HEK293 (cell line): ENCODE data around the gene EXOC3.
A peak's percentile ranks its signal among the peaks of the same experiment; 100 is the strongest.

ENCODE experiments used
- CTCF ChIA-PET: fragments of 350-600 bp; formaldehyde crosslinking; extraction: SDS; loops from one replicate; lab custom pipeline; 2021; ENCODE audit warnings: antibody characterized with exemption; lab: Yijun Ruan, JAX
- POLR2A ChIA-PET: fragments of 300-600 bp; formaldehyde crosslinking; extraction: SDS; loops from one replicate; lab custom pipeline; 2020; ENCODE audit warnings: antibody characterized with exemption, inconsistent platforms; lab: Yijun Ruan, JAX
- H3K27ac ChIP-seq: fragments of 200-500 bp; sonication (Bioruptor generic); 2 replicates; pipeline ENCODE4 v1.5.1; 2014; ENCODE audit warnings: low read depth, low read length, control low read depth, inconsistent platforms; ENCODE audit errors: extremely low read depth
- H3K36me3 ChIP-seq, 2 experiments: fragments of 200-500 bp in 1 of 2; sonication (Bioruptor generic) in 1 of 2; 1 replicate in 1 of 2; 2 replicates in 1 of 2; pipeline ENCODE4 v1.5.1; 2014 to 2017; ENCODE audit warnings: inconsistent platforms in 2 of 2, low read length in 2 of 2; ENCODE audit not compliant: control insufficient read depth in 2 of 2, insufficient read depth in 1 of 2
- H3K4me1 ChIP-seq: fragments of 200-500 bp; sonication (Bioruptor generic); 2 replicates; pipeline ENCODE4 v1.5.1; 2014; ENCODE audit warnings: mild to moderate bottlenecking, low read length, inconsistent platforms; ENCODE audit not compliant: control insufficient read depth, insufficient read depth
- H3K4me3 ChIP-seq: 2 replicates; pipeline ENCODE4 v1.5.1; 2011; ENCODE audit warnings: low read depth, mild to moderate bottlenecking, control low read depth, low read length, moderate library complexity
- H3K9me3 ChIP-seq: fragments of 200-500 bp; sonication (Bioruptor generic); 2 replicates; pipeline ENCODE4 v1.5.1; 2014; ENCODE audit warnings: low read depth, low read length, inconsistent platforms; ENCODE audit not compliant: control insufficient read depth, insufficient read depth
- HOXC10 ChIP-seq: sonication (generic); formaldehyde crosslinking; IDR thresholded peaks from 2 replicates; pipeline ENCODE4 v1.8.1; 2023; ENCODE audit warnings: mild to moderate bottlenecking, missing genetic modification reagents
- KLF1 ChIP-seq: fragments of 450-650 bp; formaldehyde crosslinking; IDR thresholded peaks from 2 replicates; pipeline ENCODE4 v1.5.1; 2016; ENCODE audit warnings: missing biosample characterization, missing genetic modification characterization
- KLF8 ChIP-seq: fragments of 450-650 bp; formaldehyde crosslinking; IDR thresholded peaks from 2 replicates; pipeline ENCODE4 v1.5.1; 2016; ENCODE audit warnings: missing biosample characterization, missing genetic modification characterization
- PRDM6 ChIP-seq: fragments of 450-650 bp; formaldehyde crosslinking; IDR thresholded peaks from 2 replicates; pipeline ENCODE4 v1.5.1; 2017; ENCODE audit warnings: missing biosample characterization, missing genetic modification characterization
- SP7 ChIP-seq: fragments of 450-650 bp; formaldehyde crosslinking; IDR thresholded peaks from 2 replicates; pipeline ENCODE4 v1.5.1; 2016; ENCODE audit warnings: missing biosample characterization, missing genetic modification characterization
- YY1 ChIP-seq: fragments of 450-650 bp; formaldehyde crosslinking; IDR thresholded peaks from 2 replicates; pipeline ENCODE4 v1.5.1; 2018; ENCODE audit warnings: missing biosample characterization, missing genetic modification characterization
- ZBTB21 ChIP-seq: fragments of 450-650 bp; formaldehyde crosslinking; IDR thresholded peaks from 2 replicates; pipeline ENCODE4 v1.5.1; 2017; ENCODE audit warnings: missing biosample characterization, missing genetic modification characterization
- ZBTB48 ChIP-seq: fragments of 450-650 bp; formaldehyde crosslinking; IDR thresholded peaks from 2 replicates; pipeline ENCODE4 v1.5.1; 2016; ENCODE audit warnings: missing biosample characterization, missing genetic modification characterization
- ZFP41 ChIP-seq: fragments of 450-650 bp; formaldehyde crosslinking; IDR thresholded peaks from 2 replicates; pipeline ENCODE4 v1.5.1; 2016; ENCODE audit warnings: missing biosample characterization, missing genetic modification characterization, borderline replicate concordance
- ZNF146 ChIP-seq: fragments of 450-650 bp; formaldehyde crosslinking; IDR thresholded peaks from 2 replicates; pipeline ENCODE4 v1.5.1; 2016; ENCODE audit warnings: missing biosample characterization, missing genetic modification characterization
- ZNF202 ChIP-seq: fragments of 450-650 bp; formaldehyde crosslinking; IDR thresholded peaks from 2 replicates; pipeline ENCODE4 v1.5.1; 2016; ENCODE audit warnings: missing biosample characterization, missing genetic modification characterization, borderline replicate concordance
- ZNF248 ChIP-seq: fragments of 450-650 bp; formaldehyde crosslinking; IDR thresholded peaks from 2 replicates; pipeline ENCODE4 v1.5.1; 2017; ENCODE audit warnings: missing biosample characterization, missing genetic modification characterization
- ZNF391 ChIP-seq: fragments of 450-650 bp; formaldehyde crosslinking; IDR thresholded peaks from 2 replicates; pipeline ENCODE4 v1.5.1; 2016; ENCODE audit warnings: low read depth, missing biosample characterization, missing genetic modification characterization, borderline replicate concordance
- ZNF48 ChIP-seq: fragments of 450-650 bp; formaldehyde crosslinking; IDR thresholded peaks from 2 replicates; pipeline ENCODE4 v1.5.1; 2016; ENCODE audit warnings: missing biosample characterization, missing genetic modification characterization
- ZNF510 ChIP-seq: fragments of 450-650 bp; formaldehyde crosslinking; IDR thresholded peaks from 2 replicates; pipeline ENCODE4 v1.5.1; 2018; ENCODE audit warnings: mild to moderate bottlenecking, missing genetic modification characterization, missing biosample characterization; ENCODE audit not compliant: insufficient replicate concordance
- ZNF596 ChIP-seq: fragments of 450-650 bp; IDR thresholded peaks from 2 replicates; pipeline ENCODE4 v1.5.0; 2018; ENCODE audit warnings: missing biosample characterization, mild to moderate bottlenecking, missing genetic modification characterization, moderate library complexity
- ZNF776 ChIP-seq: fragments of 450-650 bp; formaldehyde crosslinking; IDR thresholded peaks from 2 replicates; pipeline ENCODE4 v1.5.0; 2017; ENCODE audit warnings: missing biosample characterization, missing genetic modification characterization, borderline replicate concordance
- ZNF785 ChIP-seq: fragments of 450-650 bp; formaldehyde crosslinking; IDR thresholded peaks from 2 replicates; pipeline ENCODE4 v1.5.1; 2016; ENCODE audit warnings: missing biosample characterization, missing genetic modification characterization
- ZSCAN23 ChIP-seq: fragments of 450-650 bp; formaldehyde crosslinking; IDR thresholded peaks from 2 replicates; pipeline ENCODE4 v1.5.1; 2016; ENCODE audit warnings: missing biosample characterization, missing genetic modification characterization
- TF ChIP-seq, protein P1 (sequence below): fragments of 450-650 bp; formaldehyde crosslinking; IDR thresholded peaks from 2 replicates; pipeline ENCODE4 v1.5.1; 2016; ENCODE audit warnings: missing biosample characterization, missing genetic modification characterization, low read depth
- TF ChIP-seq, protein P2 (sequence below): fragments of 450-650 bp; formaldehyde crosslinking; IDR thresholded peaks from 2 replicates; pipeline ENCODE4 v1.5.1; 2016; ENCODE audit warnings: missing biosample characterization, missing genetic modification characterization, low read depth
- TF ChIP-seq, protein P3 (sequence below): fragments of 450-650 bp; formaldehyde crosslinking; IDR thresholded peaks from 2 replicates; pipeline ENCODE4 v1.5.1; 2016; ENCODE audit warnings: missing biosample characterization, missing genetic modification characterization
- TF ChIP-seq, protein P4 (sequence below): fragments of 450-650 bp; formaldehyde crosslinking; IDR thresholded peaks from 2 replicates; pipeline ENCODE4 v1.5.1; 2016; ENCODE audit warnings: missing biosample characterization, missing genetic modification characterization

Gene EXOC3

GRCh38 chr5:404666-405241 is 38.2 kb upstream of the EXOC3 start:
- no peaks in the 10 kb centered on the region for H3K9me3 ChIP-seq
- no peaks in the 10 kb centered on the region for H3K36me3 ChIP-seq
- ChIA-PET CTCF (interaction anchor here (0.6 to 1.4 kb wide), 4 partner anchors 9 to 42 kb away, joined by 3 to 4 read pairs (median 4); no protein-coding TSS in a partner anchor), POLR2A (interaction anchor here (1.5 kb wide), 1 partner anchor 12 kb away, joined by 3 read pairs; no protein-coding TSS in a partner anchor)
- TF ChIP-seq, protein P1, sequence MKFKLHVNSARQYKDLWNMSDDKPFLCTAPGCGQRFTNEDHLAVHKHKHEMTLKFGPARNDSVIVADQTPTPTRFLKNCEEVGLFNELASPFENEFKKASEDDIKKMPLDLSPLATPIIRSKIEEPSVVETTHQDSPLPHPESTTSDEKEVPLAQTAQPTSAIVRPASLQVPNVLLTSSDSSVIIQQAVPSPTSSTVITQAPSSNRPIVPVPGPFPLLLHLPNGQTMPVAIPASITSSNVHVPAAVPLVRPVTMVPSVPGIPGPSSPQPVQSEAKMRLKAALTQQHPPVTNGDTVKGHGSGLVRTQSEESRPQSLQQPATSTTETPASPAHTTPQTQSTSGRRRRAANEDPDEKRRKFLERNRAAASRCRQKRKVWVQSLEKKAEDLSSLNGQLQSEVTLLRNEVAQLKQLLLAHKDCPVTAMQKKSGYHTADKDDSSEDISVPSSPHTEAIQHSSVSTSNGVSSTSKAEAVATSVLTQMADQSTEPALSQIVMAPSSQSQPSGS: no peak
- TF ChIP-seq ZNF596 (tag by site-specific recombination): no peak
- no peak for TF ChIP-seq KLF8
- no peak for TF ChIP-seq ZNF48 (tag by site-specific recombination)
- no peak overlapping the region for H3K4me3 ChIP-seq
- no peak overlapping the region for H3K27ac ChIP-seq
- H3K4me1 ChIP-seq: peaks cover 20% of the 10 kb centered on the region

DNA sequence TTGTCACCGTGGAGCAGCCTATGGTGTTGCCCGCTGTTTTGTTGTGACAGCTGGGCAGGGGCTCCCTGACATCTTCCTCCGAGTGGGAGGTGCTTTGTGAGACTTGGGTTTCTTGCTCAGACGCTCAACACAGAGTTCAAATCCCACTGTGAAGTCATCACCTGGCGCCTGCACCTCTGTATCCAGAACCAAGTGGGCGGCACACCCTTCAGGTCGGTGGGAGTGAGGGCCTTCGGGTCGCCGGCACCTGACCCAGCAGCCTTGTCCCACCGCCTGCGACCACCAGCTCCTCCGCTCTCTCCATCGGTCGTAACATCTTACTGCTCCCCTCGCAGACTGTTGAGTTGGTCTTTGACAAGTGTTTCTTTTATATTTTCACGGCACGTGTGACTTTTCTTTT is 37.6 kb upstream of the EXOC3 start:
- no peaks in the 10 kb centered on the region for H3K9me3 ChIP-seq
- H3K4me1 ChIP-seq: peaks cover 14% of the 10 kb centered on the region
- no peak overlapping the region for H3K4me3 ChIP-seq
- no peaks in the 10 kb centered on the region for H3K36me3 ChIP-seq
- H3K27ac ChIP-seq: no peak overlapping the region
- ChIA-PET POLR2A (no interaction called here), CTCF (interaction anchor here (1.0 to 1.1 kb wide), 2 partner anchors 8 to 26 kb away, joined by 3 to 4 read pairs; no protein-coding TSS in a partner anchor)
- TF ChIP-seq ZNF510 (peak; percentile 24), YY1 (tag by site-specific recombination) (no peak)

DNA sequence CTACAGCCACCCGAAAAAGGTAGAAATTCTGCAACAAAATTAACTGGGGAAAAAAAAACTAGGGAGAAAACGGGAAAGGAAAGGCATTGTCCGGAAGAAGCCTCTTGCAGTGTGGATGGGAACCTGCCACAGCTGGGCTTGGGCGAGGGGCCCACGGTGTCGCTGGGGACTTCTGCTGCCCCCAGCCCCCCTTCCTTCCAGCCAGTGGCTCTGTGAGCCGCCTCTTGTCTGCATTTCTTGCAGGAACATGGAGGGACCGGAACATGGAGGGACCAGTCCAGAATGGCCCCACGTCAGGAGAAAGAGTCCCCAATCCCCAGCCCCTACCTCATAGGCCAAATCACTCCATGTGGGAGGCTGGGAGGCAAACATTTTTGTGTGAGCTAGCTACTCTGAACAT is 36.9 kb upstream of the EXOC3 start:
- no peaks in the 10 kb centered on the region for H3K36me3 ChIP-seq
- H3K27ac ChIP-seq: no peak overlapping the region
- peaks cover 10% of the 10 kb centered on the region for H3K4me1 ChIP-seq
- TF ChIP-seq ZNF785 (tag by site-specific recombination) (no peak), PRDM6 (tag by site-specific recombination) (no peak), ZNF596 (tag by site-specific recombination) (no peak), ZNF146 (tag by site-specific recombination) (no peak), ZBTB21 (tag by site-specific recombination) (no peak), ZNF391 (tag by site-specific recombination) (no peak), ZNF248 (no peak), ZSCAN23 (no peak), HOXC10 (CRISPR knock-in tag) (no peak), KLF1 (tag by site-specific recombination) (no peak), ZBTB48 (no peak), SP7 (tag by site-specific recombination) (no peak), ZFP41 (no peak), ZNF776 (tag by site-specific recombination) (no peak), ZNF202 (tag by site-specific recombination) (no peak)
- TF ChIP-seq, protein P2, sequence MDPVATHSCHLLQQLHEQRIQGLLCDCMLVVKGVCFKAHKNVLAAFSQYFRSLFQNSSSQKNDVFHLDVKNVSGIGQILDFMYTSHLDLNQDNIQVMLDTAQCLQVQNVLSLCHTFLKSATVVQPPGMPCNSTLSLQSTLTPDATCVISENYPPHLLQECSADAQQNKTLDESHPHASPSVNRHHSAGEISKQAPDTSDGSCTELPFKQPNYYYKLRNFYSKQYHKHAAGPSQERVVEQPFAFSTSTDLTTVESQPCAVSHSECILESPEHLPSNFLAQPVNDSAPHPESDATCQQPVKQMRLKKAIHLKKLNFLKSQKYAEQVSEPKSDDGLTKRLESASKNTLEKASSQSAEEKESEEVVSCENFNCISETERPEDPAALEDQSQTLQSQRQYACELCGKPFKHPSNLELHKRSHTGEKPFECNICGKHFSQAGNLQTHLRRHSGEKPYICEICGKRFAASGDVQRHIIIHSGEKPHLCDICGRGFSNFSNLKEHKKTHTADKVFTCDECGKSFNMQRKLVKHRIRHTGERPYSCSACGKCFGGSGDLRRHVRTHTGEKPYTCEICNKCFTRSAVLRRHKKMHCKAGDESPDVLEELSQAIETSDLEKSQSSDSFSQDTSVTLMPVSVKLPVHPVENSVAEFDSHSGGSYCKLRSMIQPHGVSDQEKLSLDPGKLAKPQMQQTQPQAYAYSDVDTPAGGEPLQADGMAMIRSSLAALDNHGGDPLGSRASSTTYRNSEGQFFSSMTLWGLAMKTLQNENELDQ (tag by site-specific recombination): no peak
- TF ChIP-seq, protein P3, sequence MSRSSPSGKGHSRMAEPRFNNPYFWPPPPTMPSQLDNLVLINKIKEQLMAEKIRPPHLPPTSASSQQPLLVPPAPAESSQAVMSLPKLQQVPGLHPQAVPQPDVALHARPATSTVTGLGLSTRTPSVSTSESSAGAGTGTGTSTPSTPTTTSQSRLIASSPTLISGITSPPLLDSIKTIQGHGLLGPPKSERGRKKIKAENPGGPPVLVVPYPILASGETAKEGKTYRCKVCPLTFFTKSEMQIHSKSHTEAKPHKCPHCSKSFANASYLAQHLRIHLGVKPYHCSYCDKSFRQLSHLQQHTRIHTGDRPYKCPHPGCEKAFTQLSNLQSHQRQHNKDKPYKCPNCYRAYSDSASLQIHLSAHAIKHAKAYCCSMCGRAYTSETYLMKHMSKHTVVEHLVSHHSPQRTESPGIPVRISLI (tag by site-specific recombination): no peak
- TF ChIP-seq, protein P4, sequence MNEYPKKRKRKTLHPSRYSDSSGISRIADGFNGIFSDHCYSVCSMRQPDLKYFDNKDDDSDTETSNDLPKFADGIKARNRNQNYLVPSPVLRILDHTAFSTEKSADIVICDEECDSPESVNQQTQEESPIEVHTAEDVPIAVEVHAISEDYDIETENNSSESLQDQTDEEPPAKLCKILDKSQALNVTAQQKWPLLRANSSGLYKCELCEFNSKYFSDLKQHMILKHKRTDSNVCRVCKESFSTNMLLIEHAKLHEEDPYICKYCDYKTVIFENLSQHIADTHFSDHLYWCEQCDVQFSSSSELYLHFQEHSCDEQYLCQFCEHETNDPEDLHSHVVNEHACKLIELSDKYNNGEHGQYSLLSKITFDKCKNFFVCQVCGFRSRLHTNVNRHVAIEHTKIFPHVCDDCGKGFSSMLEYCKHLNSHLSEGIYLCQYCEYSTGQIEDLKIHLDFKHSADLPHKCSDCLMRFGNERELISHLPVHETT: no peak
- TF ChIP-seq, all 188 proteins: peak for 0
- POLR2A ChIA-PET: no interaction called here
- Histone ChIP-seq H3K4me3 (no peak overlapping the region), H3K9me3 (no peaks in the 10 kb centered on the region)
- CTCF ChIA-PET: interaction anchor here (0.7 kb wide), 2 partner anchors 23 to 89 kb away, joined by 3 read pairs; no protein-coding TSS in a partner anchor
